GM19025 (cell line): ENCODE measurements around the gene ORAI3.
A peak's percentile ranks its signal among the peaks of the same experiment; 100 is the strongest.

ENCODE experiments used
- ATAC-seq: cut with Tn5 transposase; IDR thresholded peaks from one replicate; pipeline ENCODE4 v1.9.1; 2021; ENCODE audit warnings: mild to moderate bottlenecking, low read depth, moderate library complexity; ENCODE audit not compliant: unreplicated experiment

The ORAI3 gene

DNA sequence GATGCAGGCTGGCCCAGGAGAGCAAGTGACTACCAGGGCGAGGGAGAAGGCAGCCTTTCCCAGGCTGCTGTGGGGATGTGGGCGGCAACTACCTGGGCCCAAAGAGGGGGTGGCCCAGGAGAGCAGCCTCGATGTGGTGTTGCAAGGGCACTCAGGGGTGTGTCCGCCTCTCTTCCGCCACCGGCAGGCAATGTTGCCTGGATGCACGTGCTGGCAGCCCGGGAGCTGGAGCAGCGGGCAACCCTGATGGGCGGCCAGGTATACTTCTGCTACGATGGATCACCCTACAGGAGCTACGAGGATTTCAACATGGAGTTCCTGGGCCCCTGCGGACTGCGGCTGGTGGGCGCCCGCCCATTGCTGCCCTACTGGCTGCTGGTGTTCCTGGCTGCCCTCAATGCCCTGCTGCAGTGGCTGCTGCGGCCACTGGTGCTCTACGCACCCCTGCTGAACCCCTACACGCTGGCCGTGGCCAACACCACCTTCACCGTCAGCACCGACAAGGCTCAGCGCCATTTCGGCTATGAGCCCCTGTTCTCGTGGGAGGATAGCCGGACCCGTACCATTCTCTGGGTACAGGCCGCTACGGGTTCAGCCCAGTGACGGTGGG, 38.8 kb downstream of the ORAI3 start:
- no peak for ATAC-seq

DNA sequence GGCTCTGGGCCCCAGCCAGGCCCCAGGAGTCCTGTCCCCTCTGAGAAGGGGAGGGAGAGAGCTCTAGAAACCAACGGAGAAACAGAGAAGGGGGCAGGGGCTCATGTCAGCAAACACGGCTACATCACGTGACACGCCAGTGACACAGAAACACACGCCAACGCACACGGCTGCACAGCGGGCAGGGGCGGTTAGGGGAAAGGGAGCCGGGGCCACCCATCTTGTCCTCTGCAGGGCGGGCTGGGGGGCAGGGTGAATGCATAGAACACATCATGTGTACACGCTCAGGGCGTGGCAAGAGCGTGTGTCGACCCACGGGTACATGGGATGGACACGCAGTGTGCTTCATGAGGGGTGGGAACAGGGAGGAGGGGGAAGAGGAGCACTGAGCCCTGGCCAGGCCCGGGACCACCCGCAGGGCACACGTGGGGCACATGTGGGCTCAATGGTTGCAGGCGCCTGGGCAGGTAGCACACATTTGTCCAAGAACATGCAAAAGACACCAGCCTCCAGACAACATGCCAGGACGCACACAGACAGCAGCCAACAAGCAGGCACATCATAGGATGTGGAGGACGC, 40.7 kb downstream of the ORAI3 start:
- no peak for ATAC-seq

DNA sequence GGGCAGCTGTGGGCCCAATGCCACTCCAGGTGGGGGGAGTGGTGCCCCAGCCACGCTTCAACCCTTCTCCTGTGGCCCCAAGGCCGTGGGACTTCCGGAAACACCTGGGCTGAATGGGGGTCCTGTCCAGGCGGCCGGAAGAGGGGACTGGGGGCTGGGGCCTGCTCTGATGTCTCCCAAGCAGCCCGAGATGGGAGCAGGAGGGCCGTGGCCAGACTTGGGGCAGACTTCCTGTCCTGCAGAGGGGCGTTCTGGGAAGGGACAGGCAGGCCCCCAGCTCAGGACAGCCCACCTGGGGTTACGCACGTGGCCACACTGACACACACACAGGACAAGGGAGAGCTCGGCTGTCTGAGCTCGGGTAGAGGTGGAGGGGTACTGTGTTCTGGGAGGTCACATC, 41.2 kb downstream of the ORAI3 start:
- no peak for ATAC-seq

DNA sequence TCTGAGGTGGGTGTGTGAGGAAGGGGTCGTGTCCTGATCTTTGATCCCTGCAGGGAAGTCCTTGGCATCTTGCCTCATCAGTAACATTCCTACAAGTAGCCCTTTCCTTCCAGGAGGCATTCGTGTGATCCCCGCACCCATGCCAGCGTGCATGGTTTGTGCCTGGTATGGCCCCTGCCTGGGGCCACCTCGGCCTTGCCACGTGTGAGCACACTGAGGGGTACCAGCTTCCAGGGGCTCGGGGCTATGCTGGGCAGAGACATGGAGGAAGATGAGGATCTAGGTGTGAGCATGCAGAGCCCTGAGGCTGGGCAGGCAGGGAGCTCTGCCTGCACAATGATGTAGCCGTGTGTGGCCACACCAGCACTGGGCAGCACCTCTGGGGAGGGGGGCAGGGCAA, 42.2 kb downstream of the ORAI3 start:
- ATAC-seq, result no peak

DNA sequence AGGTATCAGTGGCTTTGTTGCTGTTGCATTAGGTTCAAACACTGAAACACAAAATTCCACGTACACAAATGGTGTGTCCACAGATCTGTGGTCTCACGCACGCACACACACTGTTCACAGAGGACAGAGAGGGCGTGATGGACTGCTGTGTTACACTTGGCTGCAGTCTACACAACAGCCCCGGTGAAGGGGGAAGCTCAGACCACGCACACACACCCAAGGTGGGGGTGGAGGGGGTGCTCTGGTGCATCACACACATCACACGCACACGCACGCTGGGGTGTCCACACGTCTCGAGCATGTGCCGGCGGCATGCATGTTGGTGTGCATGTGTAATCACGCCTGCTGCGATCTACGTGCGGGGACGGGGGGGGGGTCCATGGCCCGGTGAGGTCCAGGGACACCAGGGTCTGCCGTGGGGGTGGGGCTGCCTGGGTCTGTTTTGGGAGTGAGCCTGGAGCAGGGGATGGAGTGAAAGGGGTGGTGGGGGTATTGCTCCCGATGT, 43.5 kb downstream of the ORAI3 start:
- no peak for ATAC-seq

DNA sequence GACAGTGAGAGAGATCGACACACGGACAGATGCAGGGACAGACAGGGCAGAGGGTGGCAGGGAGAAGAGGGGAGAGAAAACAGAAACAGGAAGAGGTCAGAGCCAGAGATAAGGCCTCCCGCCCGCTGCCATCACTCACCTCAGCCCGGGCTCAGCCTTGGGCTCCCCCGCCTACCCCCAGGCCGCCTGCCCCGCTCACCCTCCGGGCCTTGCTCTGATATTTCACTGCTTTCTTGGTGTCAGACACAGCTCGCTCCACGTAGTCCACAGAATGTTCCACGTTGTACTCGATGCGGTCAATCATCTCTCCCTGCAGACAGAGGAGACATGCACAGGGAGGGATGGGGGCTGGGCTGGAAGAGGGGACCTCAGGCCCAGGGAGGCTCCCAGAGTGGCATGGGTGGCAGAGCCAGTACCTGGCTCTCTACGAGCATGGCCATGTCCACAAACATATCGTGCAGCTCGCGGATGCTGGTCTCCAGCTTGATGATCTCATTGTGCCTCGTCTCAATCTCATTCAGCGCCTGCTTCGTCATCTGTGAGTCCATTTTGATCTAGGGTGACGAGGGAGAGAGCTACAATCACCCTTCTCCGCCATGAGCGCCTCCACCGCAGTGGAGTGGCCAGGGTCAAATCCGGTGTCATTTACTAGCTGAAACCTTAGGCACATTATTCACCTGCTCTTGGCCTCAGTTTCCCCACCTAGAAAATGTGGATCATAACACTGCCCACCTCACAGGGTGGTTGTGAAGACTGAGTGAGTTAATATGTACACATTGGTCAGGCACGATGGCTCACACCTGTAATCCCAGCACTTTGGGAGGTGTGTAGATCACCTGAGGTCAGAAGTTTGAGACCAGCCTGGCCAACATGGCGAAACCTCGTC, 44.3 kb downstream of the ORAI3 start:
- no peak for ATAC-seq

DNA sequence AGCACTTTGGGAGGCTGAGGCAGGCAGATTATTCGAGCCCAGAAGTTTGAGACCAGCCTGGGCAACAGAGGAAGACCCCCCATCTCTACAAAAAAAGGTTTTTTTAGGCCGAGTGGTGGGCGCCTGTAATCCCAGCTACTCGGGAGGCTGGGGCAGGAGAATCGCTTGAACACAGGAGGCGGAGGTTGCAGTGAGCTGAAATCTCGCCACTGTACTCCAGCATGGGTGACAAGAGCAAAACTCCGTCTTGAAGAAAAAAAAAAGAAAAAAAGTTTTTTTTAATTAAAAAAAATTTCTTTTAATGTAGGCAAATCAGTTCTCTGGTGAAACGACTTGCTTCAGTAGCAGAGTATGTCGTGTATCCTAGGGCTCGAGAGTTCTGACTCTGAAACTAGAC, 47.1 kb downstream of the ORAI3 start:
- no peak for ATAC-seq

DNA sequence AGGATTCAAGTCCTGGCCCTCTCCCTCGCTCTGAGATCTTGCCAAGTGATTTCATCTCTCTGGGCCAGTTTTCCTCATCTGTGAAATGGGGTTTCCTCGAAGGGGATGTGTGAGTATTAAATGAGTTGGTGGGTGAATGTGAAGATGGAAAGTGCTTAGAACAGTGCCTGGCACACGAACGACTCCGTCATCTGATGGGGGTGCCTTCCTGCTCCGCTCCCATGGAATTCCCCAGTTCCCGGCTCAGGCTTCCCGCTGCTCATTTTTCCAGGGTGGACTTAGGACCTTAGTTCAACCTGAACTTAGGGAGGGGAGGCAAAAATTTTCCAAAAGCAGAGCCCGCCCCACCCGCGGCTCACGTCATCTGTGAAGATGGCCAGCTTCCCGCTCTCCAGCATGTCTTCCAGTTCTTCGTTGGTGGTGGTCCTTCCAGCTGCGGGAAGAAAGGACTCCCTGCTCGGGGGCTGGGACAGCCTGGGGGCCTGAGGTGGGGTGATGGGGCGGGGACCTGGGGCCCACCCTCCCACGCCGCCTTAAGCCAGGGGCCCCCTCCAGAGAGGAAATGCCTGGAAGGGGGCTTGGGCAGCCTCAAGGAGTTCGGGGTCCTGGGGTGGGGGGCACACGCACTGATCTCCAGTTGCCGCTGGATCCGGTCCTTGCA, 47.6 kb downstream of the ORAI3 start:
- ATAC-seq, result peak; percentile 5

DNA sequence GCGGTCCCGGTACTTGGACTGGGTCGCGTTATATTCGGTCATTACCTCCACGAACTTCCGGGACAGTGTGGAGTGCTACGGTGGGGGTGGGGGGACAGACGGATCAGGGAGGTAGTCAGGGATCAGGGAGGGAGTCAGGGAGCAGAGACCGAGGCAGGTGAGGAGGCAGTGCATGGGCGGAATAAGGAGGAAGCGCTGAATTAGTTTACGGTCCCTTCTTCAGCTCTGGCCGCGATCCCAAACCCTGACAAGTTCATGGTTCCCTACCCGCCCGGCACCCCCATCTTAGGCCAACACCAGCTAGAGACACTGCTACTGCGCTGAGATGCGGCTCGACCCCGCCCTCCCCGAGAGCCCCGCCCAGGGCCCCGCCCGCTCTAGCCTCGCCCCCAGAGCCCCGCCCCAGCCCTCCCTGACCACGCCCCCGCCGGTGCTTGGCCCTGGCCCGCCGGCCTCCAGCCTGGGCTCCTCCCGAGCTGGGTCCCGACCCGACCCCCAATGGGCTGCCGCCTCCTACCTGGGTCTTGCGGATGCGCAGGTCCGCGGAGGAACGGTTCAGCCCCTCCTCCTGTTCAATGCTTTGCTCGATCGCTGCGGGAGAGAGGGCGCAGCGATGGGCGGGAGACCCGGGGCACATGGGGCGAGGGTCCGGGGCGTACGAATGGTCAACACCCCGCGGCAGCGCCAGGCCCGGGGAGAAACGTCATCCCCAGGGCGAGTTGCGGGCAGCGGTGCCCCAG, 48.3 kb downstream of the ORAI3 start:
- peak; percentile 63 for ATAC-seq

DNA sequence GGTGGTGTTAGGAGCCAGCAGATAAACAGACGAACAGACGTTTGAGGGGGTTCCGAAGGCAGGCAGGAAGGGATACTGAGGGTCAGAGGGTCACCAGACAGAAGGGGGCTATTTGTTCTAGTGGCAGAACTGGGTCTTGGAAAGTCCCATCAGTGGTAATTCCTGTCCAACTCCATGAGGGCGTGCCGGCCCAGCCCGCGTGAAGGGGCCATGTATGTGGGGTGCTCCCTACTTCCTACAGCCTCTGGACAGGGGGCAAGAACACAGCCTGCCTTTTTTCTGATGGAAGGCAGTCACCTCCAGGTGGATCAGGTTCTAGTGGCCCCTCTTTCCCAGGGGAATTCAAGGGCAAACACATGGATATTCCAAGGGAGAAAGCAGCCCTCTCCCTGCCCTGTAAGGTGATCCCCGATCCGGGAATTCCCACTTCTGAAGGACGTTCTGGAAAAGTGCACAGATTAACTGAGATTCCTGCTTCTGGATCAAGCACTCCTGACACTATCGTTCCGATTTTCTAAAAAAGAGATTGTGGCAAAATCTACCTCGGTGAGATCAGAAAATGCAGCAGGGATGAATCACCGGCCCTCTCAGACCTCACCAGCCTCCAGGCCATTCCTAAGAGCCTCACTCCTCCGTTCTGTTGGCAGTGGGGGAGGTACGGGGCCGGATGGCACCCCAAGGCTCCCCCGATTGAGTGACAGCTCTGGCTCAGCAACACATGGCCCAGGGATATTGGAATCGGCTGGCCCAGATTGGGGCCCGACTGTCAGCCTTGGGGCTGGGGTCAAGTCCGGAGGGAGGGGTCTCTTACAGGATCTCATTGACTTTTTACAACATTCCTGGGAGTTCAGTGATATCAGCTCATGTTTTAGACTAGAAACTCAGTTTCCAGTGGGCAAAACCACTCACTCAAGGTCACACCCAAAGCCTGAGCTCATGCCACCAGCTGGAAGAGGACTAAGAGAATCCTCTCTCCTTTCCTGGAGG, 49.1 kb downstream of the ORAI3 start:
- no peak for ATAC-seq

DNA sequence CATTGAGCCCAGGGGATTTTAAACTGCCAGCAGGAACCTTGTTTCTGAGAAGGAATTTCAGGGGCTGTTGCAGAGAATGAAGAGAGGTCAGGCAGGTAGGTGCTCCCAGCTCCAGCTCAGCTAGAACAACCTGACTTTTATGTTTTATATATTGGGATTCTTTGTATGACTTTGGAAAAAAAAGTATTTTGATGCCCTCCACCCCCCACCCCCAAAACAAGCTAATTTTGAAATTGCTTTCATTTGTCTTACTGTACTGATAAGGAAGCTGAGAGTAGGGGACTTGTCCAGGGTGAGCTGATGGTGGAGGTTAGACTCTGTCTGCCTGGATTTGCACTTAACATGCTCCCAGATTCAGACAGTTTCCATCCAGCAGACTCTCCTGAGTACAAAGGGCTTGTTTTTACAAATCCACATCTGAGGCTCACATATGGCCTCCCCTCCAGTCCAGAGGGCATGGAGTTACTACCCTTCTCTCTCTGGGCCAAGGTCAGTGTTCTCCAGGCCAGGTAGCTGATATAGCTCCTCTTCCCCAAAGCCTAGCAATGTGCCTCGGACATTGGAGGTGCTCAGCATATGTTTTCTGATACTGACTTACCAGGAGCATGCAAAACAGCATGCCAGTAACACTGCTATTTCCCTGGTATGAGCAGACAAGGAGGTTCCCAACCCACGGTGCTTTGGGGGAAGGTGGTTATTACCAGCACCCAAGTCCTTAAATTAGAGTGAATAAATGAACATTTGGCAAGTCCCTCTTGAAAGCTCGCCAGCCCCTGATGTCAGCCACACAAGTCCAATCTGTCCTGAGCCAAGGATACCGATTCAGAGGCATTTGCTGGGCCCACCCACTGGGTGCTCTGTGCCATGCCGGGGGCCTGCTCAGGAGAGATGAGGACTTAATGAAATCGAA, 50.2 kb downstream of the ORAI3 start:
- no peak for ATAC-seq

DNA sequence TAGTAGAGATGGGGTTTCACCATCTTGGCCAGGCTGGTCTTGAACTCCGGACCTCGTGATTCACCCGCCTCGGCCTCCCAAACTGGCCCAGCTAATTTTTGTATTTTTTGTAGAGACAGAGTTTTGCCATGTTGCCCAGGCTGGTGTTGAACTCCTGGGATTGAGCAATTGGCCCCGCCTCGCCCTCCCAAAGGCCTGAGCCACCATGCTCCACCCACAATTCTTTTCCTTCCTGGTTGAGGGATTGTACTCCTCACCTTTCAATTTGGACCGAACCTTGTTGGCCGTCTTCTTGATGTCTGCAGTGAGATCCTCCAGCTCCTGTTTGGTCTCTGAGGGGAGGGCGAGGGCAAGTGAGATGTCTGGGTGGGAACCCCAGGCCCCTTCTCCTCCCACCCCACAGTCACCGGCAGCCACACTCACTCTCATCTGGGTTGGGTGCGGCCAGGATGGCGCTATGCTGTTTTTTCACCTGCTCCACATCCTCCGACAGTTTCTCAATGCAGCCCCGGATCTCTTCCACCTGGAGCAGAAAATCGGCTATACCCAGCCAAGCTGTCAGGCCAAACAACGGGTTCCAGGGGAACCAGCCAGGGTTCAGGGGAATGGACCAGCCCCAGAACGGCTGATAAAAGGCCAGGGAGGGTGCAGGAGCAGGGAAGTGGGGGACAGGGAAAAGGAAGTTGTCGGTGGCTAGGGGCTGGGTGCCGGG, 52.0 kb downstream of the ORAI3 start:
- no peak for ATAC-seq

DNA sequence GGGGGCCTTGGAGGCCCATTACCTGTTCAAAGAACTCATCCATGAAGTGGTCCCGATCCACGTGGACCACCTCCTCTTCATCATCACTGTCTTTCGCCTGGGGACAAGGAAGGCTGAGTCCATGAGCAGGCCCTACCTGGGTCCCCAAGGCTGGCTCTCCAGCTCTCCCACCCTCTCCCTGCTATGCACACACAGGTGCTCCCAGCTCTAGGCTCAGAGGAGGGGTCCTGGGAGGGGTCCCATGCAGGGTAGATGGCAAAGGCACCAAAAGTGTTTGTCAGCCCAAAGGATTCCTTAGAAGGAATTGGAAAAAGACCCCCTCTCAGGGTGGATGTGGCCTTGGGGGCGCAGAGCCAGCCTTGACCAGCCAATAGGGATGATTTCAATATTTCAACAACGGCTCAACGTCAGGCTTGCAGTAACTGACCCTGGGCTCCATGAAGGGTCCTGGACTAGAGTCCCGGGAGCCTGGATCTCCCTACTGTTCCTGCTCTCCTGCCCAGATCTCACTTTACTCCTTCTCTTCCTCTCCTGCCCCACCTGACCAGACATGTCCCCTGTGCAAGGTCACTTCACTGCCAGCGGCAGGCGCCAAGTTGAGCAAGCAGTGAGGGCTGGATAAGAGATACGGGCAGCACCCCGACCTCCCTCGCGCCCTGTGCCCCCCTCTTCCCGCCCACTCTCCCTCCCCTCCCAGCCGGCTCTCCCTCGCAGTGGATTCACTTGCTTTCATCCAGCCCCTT, 52.8 kb downstream of the ORAI3 start:
- ATAC-seq, result no peak

DNA sequence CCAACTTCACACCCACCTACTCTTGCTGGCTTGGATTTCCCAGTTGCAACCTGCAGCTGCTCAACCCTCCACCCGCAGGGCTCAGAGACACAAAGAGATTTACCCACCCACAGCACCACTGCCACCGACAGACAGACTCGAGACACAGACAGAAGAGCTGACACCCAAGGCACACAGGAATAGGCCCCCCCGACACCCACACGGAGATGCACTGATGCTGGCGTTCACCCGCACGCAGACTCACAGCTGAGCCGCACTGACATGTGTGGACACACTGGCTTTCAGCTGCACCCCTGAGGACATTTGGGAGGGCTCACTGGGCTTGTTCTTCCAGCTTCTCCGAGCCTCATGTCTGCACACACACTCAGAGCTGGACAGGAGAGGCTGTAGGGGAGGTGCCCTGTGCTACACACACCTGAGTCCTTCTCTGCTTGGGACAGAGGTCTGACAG, 53.4 kb downstream of the ORAI3 start:
- ATAC-seq, result no peak

DNA sequence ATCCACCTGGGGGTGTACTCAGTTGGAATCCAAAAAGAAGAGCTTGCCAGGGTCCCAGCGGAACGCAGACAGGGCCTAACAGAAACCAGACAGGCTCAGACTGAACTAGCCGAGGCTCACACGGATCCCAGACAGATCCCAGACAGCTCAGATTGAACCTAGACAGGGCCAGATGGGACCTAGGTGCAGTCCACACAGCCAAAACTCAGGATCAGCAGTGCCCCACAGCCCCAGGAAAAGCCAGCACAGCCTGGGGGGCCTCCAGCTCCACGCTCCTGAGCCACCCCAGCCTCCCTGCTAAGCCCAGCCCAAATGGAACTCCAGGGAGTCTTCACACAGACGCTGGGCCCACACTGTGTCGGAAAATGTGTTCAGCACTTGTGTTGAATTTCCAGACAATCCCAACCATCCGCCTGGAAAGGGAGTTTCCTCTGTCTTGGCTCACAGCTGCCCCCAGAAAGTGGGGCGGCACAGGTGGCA, 54.0 kb downstream of the ORAI3 start:
- ATAC-seq, result no peak

DNA sequence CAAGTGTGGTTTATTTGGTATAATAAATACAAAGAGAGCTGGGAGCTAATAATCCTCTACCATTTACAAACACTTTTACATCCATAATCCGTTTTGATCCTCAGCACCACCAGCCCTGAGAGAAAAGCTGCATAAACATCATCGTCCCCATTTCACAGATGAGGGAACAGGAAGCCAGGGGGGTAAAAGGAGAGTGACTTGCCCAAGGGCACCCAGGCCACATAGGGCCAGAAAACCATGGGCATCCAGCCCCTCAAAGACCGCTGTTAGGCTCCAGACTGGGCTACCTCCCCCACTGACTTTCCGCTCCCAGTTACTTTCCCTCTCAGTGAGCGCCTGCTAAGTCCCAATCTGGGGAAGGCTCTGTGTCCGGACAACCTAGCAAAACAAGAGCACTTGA, 54.9 kb downstream of the ORAI3 start:
- no peak for ATAC-seq
